Activated CD8-positive, alpha-beta memory T cell treated with anti-CD3 and anti-CD28 coated beads, Interleukin-2, amount 50 U/mL, for 48 hours (primary cell): ENCODE results near the gene ENO4.

ENCODE experiments used
- DNase-seq: peaks from one replicate; pipeline ENCODE4 v3.0.0-alpha.2; 2020

ENO4 gene

DNA sequence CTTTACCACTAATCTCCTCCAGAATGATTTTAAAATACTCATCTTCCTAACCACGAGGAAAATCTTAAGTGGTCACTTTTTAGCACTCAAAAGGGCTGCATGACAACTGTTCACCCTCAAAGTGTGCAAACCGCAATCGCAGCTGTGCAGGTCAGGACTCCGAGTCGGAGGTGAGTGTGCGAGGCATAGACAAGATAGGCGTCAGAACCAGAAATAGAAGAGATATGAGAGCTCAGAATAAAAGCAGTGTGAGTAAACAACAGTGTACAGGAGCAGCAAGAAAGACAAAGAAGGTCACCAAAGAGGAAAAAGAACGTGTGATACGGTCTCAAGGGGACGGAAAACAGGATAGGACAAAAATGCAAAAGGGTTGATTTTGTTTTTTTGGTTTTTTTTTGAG lies 17.5 kb upstream of the ENO4 start:
- DNase-seq: no peak

DNA sequence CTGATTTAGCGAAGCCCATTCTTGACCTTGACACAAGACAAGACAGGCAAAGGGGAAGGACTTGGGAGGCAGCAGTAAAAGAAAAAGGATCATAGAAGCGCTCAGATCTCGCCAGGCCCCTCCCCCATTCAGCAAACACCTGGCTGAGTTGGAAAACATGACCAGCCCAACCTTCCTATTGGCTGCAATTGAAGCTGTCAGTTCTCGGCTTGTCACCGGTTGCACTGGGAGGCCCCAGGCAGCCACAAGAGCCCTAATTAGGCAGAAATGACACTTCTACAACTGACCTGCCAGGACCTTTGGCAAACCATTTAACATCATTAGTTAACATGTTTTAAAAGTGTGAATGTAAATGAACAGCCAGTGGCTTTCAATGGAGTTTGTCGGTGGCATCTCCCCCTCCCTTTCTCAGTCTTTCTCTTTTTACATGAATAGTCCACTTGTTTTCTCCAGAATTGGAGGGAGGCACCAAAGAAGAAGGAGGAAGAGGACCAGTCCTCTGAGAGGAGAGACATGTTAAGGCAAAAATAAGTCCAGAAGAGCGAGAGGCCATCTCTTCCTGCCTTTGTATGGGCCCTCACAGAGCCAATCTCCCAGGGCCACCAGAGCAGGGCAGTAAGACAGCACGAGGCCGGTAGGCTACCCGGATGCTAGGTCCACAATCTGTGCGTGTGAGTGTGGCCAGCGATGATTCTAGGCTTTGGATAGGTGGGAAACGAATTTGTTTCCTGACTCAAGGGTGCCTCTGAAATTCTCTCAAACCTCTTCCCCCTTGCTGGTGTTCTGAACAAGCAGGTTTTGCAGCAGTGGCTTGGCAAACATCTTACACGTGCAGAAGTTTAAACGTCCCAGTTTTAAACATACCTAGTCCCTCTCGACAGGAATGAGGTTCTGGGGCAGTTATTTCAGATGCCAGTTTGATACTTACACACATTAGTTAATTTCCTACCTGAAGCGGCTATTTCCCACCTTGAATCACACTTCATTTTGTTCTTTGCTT lies 15.0 kb upstream of the ENO4 start:
- DNase-seq: no peak

DNA sequence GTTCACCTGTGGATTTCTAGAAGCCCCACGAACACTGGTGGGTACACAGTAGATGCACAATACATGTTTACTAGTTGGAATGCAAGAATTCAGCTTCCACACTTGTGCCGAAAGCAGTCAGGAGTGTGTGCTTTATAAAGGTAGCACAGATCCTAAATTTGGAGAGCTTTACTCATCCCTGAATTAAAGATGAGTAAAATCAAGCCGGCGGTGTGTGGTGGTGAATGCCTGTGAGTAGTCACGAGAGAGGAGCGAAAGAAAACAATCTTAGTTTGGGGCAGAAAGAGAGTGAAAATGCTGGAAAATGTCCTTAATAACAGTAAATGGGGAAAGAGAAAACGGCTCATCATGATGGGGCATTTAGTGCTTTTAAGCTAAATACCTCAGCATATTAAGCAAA lies 13.6 kb upstream of the ENO4 start:
- no peak for DNase-seq

DNA sequence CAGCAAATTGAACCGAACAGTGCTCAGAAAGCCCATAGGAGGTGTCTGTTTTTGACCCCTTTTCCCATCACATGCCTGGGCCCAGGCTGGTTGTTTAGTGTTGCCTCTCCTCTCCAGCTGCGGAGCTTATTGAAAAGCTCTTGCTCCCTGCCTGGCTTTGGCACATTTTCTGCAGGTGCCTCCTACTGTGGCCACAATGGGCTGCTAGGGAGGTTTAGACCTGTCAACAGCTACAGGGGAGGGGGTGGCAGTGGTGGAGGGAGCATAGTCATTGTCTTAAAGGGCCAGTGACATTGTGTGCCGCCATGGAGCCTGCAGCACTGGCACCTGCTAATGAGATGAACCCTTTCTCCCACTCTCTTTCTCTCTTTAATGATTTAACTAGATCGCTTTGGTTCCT lies 13.2 kb upstream of the ENO4 start:
- no peak for DNase-seq

DNA sequence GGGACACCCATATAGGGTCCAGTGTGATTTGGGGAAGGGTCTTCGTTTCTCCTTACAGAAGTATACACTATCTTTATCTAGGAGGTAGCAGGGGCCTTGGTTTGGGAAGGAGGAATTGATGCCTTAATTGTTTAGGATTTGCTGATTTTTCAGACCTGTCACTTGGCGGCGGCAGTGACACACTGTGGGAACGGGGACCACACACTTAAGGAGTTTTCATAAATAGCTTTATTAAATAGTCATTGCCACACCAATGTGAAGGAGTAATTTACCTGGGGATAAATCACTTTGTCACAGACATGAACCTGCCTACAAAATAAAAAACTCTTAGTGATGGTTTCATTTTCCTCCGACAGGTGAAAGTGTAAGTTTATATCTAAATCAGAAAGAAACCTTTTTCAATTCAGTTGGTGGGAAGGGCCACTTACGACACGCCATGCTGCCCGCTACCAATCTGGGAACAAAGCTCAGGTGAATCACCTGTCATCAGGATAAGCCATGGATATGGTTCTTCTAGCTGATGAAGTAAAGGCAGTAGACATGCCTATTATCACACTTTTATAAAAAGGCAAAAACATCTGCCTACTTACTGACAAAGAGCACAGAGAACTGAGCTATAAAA lies 12.3 kb upstream of the ENO4 start:
- no peak for DNase-seq

DNA sequence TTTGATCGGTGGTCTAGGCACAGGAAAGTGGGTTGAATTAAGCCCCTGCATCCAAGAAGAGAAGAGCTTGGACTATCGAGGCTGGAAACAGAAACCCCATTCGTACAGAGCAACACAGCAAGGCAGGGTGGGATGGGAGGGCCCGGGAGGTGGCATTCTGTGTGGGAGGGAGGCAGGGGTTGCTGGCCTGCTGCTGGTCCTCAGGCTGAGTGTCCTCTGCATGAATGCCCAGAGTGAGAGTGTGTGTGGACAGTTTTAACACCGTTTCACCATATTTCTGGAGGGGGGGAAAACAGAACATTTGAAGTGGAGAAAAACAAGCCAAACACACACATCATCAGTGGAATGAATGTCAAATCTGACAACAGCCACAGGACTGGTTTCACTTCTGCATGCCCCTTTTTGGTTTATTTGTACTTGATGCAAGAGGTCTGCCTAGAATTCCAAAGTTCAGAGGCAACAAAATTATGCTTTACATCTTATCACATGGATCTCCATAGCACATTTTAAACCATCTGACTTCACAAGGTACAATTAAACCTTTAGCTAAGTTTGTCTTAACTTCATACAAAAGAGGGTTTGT lies 11.1 kb upstream of the ENO4 start:
- no peak for DNase-seq

DNA sequence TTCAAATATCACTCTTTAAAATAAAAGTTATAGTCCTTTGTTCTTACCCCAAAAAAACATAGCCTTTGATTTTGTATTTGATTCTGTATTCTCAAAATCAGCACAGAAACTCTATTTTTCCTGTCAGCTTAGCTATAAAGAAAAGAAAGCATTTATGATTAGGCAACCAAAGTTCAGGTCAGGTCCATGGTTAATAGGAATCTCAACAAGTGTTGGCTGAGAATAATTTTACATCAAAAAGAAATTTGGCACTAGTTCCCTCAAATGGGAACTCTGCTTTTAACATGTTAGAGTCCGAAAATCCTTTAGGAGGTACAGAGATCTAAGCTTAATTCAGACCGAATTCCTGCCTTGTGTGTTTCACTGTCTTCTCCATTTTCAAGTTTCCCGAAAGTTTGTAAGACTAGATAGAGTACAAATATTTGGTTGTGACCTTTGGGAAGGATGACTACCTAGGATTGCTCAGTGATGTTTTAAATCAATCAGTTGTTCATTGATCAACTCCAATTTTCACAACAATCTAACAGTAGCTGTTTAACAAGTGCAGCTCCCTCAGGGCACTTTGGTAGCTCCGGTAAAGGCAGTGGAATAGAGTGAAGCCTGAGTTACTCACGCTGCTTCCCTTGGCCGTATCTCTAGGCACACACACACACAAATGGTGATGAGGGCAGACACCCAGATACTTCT lies 8.8 kb upstream of the ENO4 start:
- DNase-seq: no peak

DNA sequence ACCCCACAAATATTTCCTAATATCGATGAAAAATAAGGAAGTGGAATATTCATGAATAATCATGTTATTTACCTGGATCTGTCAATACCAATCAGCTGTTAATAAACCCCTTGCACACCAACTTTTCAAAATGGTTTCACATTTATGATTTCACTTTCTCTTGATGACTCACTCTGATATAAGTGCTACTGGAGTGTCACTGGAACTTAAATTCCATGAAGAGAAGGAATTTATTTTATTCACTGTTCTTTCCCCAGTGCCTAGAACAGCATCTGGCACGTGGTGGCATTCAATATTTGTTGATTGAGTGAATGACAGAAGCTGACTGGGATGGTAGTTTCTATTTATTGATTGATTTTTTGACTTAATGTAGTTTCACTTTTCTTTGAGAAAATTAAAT lies 3.5 kb upstream of the ENO4 start:
- DNase-seq: no peak

DNA sequence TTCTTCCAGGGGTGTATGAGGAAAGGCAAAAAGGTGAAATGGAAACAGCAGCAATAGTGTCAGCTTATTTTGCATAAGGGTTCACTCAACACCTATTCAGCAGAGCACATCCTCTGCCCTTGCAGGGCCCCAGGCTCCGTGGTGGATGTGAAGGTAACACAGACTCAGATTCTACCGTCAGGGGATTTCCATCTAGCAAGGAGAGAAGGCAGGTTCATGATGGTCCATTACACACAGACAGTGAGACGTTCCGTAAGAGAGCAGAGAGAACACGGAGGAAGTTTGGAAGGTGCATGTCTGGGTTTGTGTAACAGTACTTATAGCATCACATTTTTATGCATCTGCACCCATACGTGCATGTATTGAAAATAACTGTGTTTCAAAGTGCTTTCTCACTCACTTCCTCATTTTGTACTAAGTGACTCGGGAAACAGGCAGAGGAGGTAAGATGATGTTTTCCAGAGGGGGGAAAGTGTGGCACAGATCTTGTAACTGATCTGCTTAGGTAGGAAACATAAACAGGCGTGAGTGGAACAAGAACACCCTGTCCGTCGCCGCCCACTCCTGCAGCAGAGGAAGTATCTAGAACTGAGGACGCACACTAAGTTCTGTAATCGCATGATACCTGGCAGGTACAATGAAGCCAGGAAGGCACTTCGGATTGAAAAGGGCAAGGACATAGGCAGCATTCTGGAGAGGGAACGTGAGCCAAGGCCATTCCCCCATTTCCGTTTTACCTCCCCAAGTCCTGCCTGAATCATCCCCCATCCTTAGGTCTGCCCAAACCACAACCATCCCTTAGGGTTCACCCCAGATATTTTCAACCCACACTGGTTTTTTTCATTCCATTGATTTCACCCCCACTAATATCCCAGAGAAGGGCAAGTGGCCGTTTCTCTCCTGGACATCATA lies 1.0 kb upstream of the ENO4 start:
- DNase-seq: no peak

DNA sequence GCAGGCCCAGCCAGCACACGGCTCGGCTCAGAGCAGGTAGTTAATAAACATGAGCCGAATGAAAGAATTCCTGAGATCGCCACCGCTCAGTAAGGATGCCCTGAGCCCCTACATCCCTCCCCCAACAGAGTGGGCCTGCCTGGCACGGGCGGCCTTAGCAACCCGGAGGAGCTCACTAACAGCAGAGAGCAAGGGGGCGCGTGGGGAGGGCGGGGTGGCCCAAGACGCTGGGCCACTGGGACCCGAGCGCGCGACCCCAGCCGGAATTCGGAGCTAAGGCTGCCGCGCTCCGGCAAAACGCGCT lies 403 bp upstream of the ENO4 start:
- no peak for DNase-seq

DNA sequence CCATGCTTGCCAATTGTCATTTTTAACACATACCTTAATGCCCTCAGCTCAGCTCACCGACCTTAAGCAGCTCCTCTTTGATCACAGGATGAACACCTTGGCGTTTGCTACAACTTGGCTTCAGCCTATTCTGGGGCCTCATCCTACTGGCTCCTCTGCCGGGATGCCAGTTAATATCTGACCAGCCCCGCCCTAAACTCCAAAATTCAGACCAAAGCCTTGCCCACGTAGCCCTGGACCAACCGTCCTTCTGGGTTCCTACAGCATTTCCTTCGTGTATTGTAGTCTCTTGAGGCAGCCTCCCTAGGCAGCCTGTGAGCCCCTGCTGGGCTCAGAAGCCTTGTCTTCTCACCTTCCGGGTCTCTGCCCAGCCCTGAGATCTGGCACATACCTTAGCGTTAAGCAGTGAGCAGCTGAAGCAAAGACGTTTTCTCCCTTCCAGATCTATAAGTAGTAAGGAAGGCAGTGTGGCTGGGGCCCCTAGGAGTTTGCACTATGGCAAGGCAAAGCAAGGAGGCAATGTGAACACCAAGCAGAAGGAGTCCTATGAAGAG lies 836 bp downstream of the ENO4 start:
- no peak for DNase-seq

DNA sequence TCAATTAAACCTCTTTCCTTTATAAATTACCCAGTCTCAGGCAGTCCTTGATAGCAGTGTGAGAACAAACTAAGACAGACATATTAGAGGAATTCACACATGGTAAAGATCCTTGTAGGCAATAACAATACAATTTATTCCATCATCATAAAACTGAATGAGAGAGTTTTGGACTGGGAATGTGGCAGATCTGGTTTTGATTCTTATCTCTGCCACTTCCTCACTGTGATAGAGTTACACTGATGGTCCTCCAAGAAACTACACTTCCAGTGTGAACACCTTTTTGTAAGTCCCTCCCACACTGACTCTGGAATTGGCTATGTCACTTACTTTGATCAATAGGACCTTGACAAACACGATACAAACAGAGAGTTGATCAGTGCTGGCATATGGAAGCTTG lies 2.9 kb downstream of the ENO4 start:
- no peak for DNase-seq

DNA sequence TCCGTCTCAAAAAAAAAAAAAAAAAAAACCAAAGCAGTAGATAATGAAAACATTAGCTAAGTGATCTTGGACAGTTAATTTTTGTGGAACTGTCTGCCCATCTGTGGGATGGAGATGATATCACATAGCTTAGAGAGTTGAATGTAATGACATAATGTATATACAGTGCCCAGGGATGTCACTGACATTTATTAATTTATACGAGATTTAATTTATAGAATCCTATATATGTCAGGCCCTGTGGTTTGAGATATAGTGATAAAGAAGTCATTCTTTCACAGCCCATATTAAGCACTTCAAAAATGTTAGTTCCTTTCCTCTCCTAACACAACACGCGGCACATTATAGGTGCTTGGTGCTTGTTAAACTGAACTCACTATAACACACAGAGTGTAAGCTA lies 4.0 kb downstream of the ENO4 start:
- no peak for DNase-seq

DNA sequence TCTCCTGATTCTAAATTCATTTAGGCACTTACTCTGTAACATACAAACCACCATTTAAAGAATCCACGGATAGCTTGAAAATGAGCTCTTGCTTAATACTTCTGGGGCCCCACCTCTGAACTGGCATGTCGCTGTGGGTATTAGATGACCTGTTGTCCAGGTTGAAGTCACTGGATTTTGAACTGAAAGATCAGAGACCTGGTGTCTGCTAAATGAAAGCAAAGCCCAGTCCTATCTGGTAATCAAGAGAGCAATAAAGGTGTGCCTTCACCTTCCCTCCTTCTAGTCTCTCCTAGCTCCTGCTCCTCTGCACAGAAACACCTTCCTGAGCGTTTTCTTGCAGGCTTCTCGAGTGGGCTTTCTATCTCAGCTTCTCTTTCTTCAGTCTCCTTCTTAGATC lies 4.4 kb downstream of the ENO4 start:
- DNase-seq: no peak

DNA sequence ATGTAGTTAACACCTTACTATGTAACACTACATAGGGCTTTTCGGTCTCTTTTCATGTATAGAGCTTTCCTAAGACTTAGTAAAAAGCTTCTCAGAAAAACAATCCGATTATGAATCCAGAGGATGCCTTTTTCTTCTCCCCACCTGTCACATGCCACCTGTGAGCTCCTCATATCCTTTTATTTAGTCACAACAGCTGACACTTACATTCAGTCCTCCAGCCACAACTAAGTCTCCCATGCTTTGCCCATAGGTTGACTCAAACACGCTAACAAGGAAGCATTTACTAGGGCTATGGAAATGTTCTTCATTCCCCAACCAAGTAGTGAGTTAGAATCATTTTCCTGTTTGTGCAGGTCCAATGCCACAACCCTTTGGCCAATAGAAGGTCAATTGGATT lies 7.9 kb downstream of the ENO4 start:
- DNase-seq: no peak

DNA sequence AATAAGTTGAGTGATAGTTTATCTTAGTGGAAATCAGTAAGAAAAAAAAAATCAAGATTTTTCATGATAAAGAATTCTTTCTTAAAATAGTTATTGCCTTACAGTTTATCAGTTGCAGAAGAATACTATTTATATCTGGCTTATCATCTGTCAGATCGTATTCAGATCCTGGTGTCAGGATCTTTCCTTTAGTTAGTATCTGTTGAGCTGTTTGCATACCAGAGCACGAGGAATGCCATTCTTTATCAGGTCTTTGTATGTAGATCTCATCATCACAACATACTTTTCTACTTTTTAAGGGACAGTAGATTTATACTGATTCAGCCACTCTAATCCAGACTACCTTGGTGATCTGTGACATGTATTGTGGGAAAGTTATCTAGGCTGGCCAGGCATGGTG lies 12.5 kb downstream of the ENO4 start:
- no peak for DNase-seq

DNA sequence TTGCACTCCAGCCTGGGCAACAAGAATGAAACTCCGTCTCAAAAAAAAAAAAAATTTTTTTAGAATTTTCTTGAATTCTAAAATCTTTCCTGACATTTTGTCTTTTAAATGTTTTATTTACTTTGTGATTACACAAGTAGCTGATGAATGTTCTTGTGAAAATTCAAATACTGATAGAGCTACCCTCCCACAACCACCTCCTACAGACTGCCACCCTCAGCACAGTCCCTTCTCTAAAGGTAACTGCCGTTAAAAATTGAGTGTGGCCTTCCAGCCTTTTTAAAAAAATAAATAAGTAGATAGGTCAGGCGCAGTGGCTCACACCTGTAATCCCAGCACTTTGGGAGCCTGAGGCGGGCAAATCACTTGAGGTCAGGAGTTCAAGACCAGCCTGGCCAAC lies 15.1 kb downstream of the ENO4 start:
- no peak for DNase-seq

DNA sequence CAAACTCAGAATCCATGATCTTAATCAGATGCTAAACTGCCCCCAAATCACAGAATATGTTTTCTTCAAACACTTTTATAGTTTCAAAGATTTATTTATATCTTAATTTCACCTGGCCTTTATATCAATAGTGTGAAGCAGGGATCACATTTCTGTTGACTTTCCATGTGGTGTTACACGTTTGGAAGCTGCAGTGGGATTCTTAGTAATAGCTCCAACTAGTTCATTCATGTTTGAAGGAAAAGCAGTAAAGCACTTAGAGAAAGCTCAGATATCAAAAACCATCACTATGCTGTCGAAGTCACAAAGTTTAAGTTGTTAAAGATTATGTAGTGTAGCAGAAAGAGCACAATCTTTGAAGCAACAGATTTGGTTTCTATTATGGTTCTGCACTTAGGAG lies 16.8 kb downstream of the ENO4 start:
- DNase-seq: no peak

DNA sequence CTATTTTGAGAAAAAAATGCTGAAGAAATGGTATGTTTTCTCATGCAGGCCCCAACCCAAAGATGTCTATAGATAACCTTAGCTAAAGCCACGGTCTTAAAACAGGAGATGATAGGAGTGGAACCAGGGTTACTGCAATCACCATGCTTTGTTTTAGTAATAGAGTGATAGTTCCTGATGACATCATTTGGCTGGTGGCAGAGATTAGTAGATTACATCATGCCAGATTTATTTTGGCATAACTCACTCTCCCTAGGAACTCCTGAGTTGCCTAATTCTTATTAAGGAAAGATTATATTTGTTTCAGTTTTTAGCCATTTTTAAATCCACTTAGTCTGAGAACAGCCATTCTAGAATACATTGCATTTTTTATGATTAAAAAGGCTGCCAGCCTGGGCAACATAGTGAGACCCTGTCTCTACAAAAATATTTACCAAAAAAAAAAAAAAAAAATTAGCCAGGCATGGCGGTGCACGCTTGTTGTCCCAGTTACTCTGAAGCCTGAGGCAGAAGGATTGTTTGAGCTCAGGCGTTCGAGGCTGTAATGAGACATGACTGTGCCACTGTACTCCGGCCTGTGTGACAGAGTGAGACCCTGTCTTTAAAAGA lies 17.8 kb downstream of the ENO4 start:
- DNase-seq: no peak

DNA sequence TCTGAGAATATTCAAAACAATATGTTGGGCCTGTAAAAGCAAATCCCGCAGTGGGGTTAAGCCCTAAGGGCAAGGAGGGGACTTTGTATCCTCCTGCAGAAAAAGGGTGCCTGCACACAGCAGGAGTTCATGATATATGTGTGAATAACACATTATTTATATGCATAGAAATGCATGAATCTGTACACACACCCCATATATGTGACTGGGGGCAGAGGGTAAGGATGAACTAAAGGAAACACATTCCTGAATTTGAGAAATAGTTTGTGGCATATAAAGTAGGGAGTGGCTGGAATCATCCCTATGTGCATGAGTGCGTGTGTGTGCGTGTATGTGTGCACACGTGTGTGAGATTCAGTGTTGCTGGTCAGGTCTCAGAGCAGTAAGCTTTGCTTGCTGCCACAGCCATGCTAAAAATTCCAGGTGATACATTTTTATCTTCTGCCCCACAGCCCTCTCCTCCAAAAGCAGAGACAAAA lies 18.9 kb downstream of the ENO4 start:
- no peak for DNase-seq

DNA sequence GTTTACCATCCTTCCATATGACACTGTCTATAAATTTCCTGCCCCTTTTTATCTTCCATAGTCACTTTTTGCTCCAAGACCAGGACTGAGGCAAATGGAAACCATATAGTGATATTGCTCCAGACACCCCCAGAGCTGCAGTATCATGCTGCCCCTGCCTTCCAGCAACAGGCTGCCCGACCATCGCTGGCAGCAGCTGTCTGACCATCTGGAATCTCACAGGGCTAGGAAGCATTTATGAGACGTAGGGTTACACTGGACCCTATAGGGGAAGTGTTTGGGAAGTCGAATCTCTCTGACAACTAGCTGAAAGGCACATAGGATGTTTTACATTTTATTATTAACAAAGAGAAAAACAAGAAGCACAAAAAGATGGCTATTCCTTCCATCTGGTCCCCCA lies 19.4 kb downstream of the ENO4 start:
- no peak for DNase-seq

DNA sequence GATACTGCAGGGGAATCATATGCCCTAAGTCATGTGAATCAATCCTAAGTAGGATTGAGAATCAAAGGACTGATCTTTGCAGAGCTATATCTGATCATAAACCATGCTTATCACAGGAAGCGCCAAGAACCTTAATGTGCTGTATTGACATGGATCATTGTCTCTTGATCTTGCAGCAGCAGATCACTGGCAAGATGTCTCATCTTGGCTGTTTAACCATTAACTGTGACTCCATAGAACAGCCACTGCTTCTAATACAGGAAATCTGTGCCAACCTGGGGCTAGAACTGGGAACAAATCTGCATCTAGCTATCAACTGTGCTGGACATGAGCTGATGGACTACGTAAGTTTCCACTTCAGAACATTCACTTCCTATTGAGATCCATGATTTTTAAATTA lies 21.6 kb downstream of the ENO4 start:
- DNase-seq: no peak
